Measurements from ENCODE around the gene ACSL3.
"Not testable (repeated sequence)": the region's sequence is repeated elsewhere in the genome, so short reads cannot be mapped to it uniquely, and the experiment has no call there.

The ACSL3 gene

GRCh38 chr2:222862106-222862908 is 1.5 kb downstream of the ACSL3 start:
- TF ChIP-seq, protein P1, sequence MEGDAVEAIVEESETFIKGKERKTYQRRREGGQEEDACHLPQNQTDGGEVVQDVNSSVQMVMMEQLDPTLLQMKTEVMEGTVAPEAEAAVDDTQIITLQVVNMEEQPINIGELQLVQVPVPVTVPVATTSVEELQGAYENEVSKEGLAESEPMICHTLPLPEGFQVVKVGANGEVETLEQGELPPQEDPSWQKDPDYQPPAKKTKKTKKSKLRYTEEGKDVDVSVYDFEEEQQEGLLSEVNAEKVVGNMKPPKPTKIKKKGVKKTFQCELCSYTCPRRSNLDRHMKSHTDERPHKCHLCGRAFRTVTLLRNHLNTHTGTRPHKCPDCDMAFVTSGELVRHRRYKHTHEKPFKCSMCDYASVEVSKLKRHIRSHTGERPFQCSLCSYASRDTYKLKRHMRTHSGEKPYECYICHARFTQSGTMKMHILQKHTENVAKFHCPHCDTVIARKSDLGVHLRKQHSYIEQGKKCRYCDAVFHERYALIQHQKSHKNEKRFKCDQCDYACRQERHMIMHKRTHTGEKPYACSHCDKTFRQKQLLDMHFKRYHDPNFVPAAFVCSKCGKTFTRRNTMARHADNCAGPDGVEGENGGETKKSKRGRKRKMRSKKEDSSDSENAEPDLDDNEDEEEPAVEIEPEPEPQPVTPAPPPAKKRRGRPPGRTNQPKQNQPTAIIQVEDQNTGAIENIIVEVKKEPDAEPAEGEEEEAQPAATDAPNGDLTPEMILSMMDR (IDR thresholded peaks at IDR 0.05; ENCODE audit: control insufficient read depth, insufficient read depth, low read depth, low read length, missing control alignments), result no peak
- DNase-seq (ENCODE audit: low read depth), result no peak
- peak overlapping the region; percentile 90 for H3K4me3 ChIP-seq (ENCODE audit: control insufficient read depth, low read depth, low read length)

- no peak overlapping the region for H3K4me3 ChIP-seq (ENCODE audit: control insufficient read depth, low read depth, low read length)
- TF ChIP-seq, protein P1 (IDR thresholded peaks at IDR 0.05; ENCODE audit: control insufficient read depth, insufficient read depth, low read depth, low read length, missing control alignments), result no peak
- no peak for DNase-seq (ENCODE audit: low read depth)
Measured at GRCh38 chr2:222862909-222863544, 2.2 kb downstream of the ACSL3 start.

DNA sequence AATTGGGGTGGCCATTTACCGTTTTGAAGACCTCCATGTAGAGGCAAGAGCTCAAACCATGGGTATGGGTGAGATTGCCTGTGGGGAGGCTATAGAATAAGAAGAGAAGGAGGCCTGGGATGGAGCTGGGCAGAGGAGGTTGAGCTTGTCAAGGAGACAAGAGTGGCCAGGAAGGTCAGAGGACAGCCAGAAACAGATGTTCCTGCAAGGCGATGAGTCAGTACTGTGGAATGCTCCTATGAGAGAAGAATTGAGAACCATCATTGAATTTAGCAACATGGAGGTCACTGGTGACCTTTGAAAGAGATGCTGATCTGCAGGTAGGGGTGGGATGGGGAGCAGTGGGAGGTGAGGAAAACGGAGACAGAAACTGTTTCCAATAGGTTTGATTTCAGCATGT is 3.5 kb downstream of the ACSL3 start:
- TF ChIP-seq, protein P1 (IDR thresholded peaks at IDR 0.05; ENCODE audit: control insufficient read depth, insufficient read depth, low read depth, low read length, missing control alignments), result no peak
- no peak for DNase-seq (ENCODE audit: low read depth)

DNA sequence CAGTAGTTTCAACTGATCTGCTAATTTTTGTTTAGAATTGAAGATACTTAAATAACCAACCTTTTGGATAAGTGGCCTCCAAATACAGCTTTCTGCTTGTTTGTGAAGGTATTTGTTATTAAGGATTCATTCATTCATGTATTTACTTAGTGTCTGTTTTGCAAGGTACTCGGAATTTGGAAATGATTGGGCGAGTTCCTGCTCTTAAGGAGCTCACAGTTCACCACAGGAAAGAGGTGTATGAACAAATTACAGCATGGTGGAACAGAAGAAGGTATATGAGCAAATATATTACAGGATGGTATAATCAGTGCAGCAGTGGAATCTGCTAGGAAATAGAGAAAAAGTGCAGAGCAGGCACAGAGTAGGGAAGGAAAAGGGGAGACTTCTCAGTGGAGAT is 4.5 kb downstream of the ACSL3 start:
- no peak for DNase-seq (ENCODE audit: low read depth)
- no peak overlapping the region for H3K4me3 ChIP-seq (ENCODE audit: control insufficient read depth, low read depth, low read length)
- TF ChIP-seq, protein P1 (IDR thresholded peaks at IDR 0.05; ENCODE audit: control insufficient read depth, insufficient read depth, low read depth, low read length, missing control alignments), result no peak

More for the DNA sequence above, 3.5 kb downstream of the ACSL3 start:
- no peak overlapping the region for H3K4me3 ChIP-seq (ENCODE audit: control insufficient read depth, low read depth, low read length)

- TF ChIP-seq, protein P1 (IDR thresholded peaks at IDR 0.05; ENCODE audit: control insufficient read depth, insufficient read depth, low read depth, low read length, missing control alignments), result no peak
- no peak for DNase-seq (ENCODE audit: low read depth)
- no peak overlapping the region for H3K4me3 ChIP-seq (ENCODE audit: control insufficient read depth, low read depth, low read length)
Measured at GRCh38 chr2:222866358-222866960, 5.6 kb downstream of the ACSL3 start.

- DNase-seq (ENCODE audit: low read depth); H3K4me3 ChIP-seq (ENCODE audit: control insufficient read depth, low read depth, low read length): not testable (repeated sequence)
Measured at GRCh38 chr2:222868560-222869251, 7.9 kb downstream of the ACSL3 start.
